Fibroblast of lung (primary cell): ENCODE results near the gene COL18A1.

Source experiments
- EZH2 ChIP-seq: IDR thresholded peaks from 2 replicates; pipeline ENCODE4 v1.5.1; 2012; ENCODE audit warnings: low read length, control low read depth, mild to moderate bottlenecking; ENCODE audit errors: missing control alignments
- TF ChIP-seq, protein P1 (sequence below), 2 donors: IDR thresholded peaks in 1 of 2; conservative IDR thresholded peaks in 1 of 2; 1 replicate in 1 of 2; 2 replicates in 1 of 2; pipeline ENCODE4 v1.5.1; 2011 to 2012; ENCODE audit warnings: low read length in 2 of 2, control low read depth in 1 of 2, inconsistent platforms in 1 of 2, low read depth in 1 of 2, mild to moderate bottlenecking in 1 of 2

DNA sequence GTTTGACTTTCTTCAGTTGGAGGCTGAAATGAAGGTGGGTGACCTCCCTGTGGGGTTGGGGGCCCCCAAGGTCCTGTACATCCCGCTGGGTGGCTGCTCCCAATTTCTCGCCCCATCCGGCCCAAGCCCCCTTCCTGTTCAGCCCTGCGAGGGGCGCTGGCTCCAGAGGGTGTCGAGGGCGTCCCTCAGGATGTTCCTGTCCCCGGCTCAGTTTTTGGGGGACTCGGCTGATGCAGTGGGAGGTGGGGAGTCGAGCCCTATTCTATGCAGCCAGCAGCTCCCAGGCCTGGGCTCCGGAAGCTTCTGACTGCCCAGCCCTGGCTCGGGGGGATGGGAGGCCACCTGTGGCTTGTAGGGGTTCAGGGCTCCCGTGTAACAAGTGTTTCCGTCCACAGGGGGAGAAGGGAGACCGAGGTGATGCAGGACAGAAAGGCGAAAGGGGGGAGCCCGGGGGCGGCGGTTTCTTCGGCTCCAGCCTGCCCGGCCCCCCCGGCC, 99.1 kb downstream of the COL18A1 start:
- TF ChIP-seq, protein P1, sequence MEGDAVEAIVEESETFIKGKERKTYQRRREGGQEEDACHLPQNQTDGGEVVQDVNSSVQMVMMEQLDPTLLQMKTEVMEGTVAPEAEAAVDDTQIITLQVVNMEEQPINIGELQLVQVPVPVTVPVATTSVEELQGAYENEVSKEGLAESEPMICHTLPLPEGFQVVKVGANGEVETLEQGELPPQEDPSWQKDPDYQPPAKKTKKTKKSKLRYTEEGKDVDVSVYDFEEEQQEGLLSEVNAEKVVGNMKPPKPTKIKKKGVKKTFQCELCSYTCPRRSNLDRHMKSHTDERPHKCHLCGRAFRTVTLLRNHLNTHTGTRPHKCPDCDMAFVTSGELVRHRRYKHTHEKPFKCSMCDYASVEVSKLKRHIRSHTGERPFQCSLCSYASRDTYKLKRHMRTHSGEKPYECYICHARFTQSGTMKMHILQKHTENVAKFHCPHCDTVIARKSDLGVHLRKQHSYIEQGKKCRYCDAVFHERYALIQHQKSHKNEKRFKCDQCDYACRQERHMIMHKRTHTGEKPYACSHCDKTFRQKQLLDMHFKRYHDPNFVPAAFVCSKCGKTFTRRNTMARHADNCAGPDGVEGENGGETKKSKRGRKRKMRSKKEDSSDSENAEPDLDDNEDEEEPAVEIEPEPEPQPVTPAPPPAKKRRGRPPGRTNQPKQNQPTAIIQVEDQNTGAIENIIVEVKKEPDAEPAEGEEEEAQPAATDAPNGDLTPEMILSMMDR (conservative IDR thresholded peaks at IDR 0.05 in 1 of 2, IDR thresholded peaks at IDR 0.05 in 1 of 2; ENCODE audit: low read depth in 1 of 2, low read length in 2 of 2), result no peak
- TF ChIP-seq EZH2, result no peak
